Panc1 (cell line): ENCODE measurements around the gene CDSN. TPM values are rescaled to one million over a fixed set of nuclear protein-coding genes. Genes with fewer than 3 reads are reported as not detected.

Source experiments
- ATAC-seq: fragments of 200-7000 bp; cut with Tn5 transposase; 2 replicates; pipeline ENCODE4 v1.9.1; 2020; ENCODE audit warnings: mild to moderate bottlenecking, moderate library complexity
- BruUV-seq: library from RNA; stranded (reverse); fragments of 400-500 nt; replicated peaks from 2 replicates; lab custom pipeline; 2021; lab: Mats Ljungman, UMichigan
- CTCF ChIA-PET: fragments of 300-600 bp; sonication (Branson Sonifier 250); formaldehyde crosslinking; loops from one replicate; lab custom pipeline; 2022; ENCODE audit warnings: antibody characterized with exemption; lab: Charles Lee
- POLR2A ChIA-PET: fragments of 300-600 bp; sonication (Branson Sonifier 250); formaldehyde crosslinking; loops from one replicate; lab custom pipeline; 2022; ENCODE audit warnings: antibody characterized with exemption; lab: Charles Lee
- DNase-seq: peaks from one replicate; pipeline ENCODE4 v3.0.0-alpha.2; 2010; ENCODE audit warnings: low read depth, low spot score
- H3K27ac ChIP-seq: 2 replicates; pipeline ENCODE4 v1.5.1; 2011; ENCODE audit warnings: mild to moderate bottlenecking, low read length, inconsistent platforms
- H3K27me3 ChIP-seq: fragments of 200-500 bp; sonication (Bioruptor generic); 2 replicates; pipeline ENCODE4 v1.6.0; 2014; ENCODE audit warnings: low read length, inconsistent platforms; ENCODE audit not compliant: control insufficient read depth, insufficient read depth
- H3K36me3 ChIP-seq: fragments of 200-500 bp; sonication (Bioruptor generic); 2 replicates; pipeline ENCODE4 v1.5.1; 2014; ENCODE audit warnings: inconsistent platforms, mild to moderate bottlenecking, low read length, moderate library complexity; ENCODE audit not compliant: control insufficient read depth, insufficient read depth
- H3K4me1 ChIP-seq: 2 replicates; pipeline ENCODE4 v1.5.1; 2011; ENCODE audit warnings: inconsistent platforms, mild to moderate bottlenecking, low read length, moderate library complexity; ENCODE audit not compliant: control insufficient read depth, insufficient read depth
- H3K4me3 ChIP-seq, 2 experiments: 2 replicates each; pipeline ENCODE4 v1.5.1; 2011 to 2012; ENCODE audit warnings: low read depth in 2 of 2, low read length in 2 of 2, mild to moderate bottlenecking in 2 of 2, inconsistent platforms in 1 of 2, moderate library complexity in 1 of 2
- H3K9me3 ChIP-seq: fragments of 200-500 bp; sonication (Bioruptor generic); 2 replicates; pipeline ENCODE4 v1.5.1; 2014; ENCODE audit warnings: low read depth, mild to moderate bottlenecking, inconsistent platforms, low read length, moderate library complexity; ENCODE audit not compliant: control insufficient read depth, insufficient read depth
- POLR2AphosphoS5 ChIP-seq: IDR thresholded peaks from 2 replicates; pipeline ENCODE4 v1.6.1; 2012; ENCODE audit warnings: mild to moderate bottlenecking, low read depth, low read length, moderate library complexity
- SIN3A ChIP-seq: IDR thresholded peaks from 2 replicates; pipeline ENCODE4 v1.6.1; 2012; ENCODE audit warnings: low read depth, mild to moderate bottlenecking, low read length, moderate library complexity, borderline replicate concordance; ENCODE audit not compliant: insufficient read depth
- TCF7L2 ChIP-seq: IDR thresholded peaks from 2 replicates; pipeline ENCODE4 v1.6.1; 2011; ENCODE audit warnings: mild to moderate bottlenecking, low read depth, low read length, inconsistent platforms
- in situ Hi-C: cut with HindIII; loops from 2 replicates; pipeline ENCODE4 v1.10.0; 2016; ENCODE audit warnings: low sequenced_read_pairs, low pct_unique_long_range_greater_than_20kb
- intact Hi-C: fragments of 100-400 bp; cut with micrococcal nuclease; formaldehyde crosslinking; loops from one replicate; pipeline ENCODE4 v1.10.0; 2022; ENCODE audit not compliant: unreplicated experiment
- total RNA-seq: library from RNA; stranded (reverse); gene quantifications from one replicate; pipeline ENCODE4 v1.2.1, GENCODE V29; 2021; ENCODE audit not compliant: unreplicated experiment
- TF ChIP-seq, protein P1 (sequence below): fragments of 450-650 bp; IDR thresholded peaks from 2 replicates; pipeline ENCODE4 v1.5.1; 2017; ENCODE audit warnings: mild to moderate bottlenecking
- TF ChIP-seq, protein P2 (sequence below), 2 experiments: IDR thresholded peaks; 2 replicates each; pipeline ENCODE4 v1.6.1; 2011 to 2012; ENCODE audit warnings: low read depth in 2 of 2, control low read depth in 1 of 2, low read length in 1 of 2, mild to moderate bottlenecking in 1 of 2, moderate library complexity in 1 of 2; ENCODE audit not compliant: insufficient read depth in 1 of 2

CDSN gene
- total RNA-seq, 1 experiment from 2014 or later, result not detected

- no peaks in the 10 kb centered on the region for H3K9me3 ChIP-seq
- BruUV-seq, result no TSS peak
- H3K27ac ChIP-seq, result no peak overlapping the region
- in situ Hi-C loops (no loop called here), intact Hi-C loops (no loop called here)
- no peak overlapping the region for H3K4me3 ChIP-seq
- no peaks in the 10 kb centered on the region for H3K36me3 ChIP-seq
- DNase-seq (no peak), ATAC-seq (peak; percentile 69)
- H3K4me1 ChIP-seq, result peaks cover 5% of the 10 kb centered on the region; the same call in 1 of the 2 replicates
- ChIA-PET CTCF (interaction anchor here (0.5 to 0.8 kb wide), 3 partner anchors 15 to 44 kb away, joined by 3 to 4 read pairs (median 3); no protein-coding TSS in a partner anchor), POLR2A (no interaction called here)
- H3K27me3 ChIP-seq, result no peaks in the 10 kb centered on the region
- TF ChIP-seq SIN3A (no peak), POLR2AphosphoS5 (no peak), TCF7L2 (no peak)
- TF ChIP-seq, protein P1, sequence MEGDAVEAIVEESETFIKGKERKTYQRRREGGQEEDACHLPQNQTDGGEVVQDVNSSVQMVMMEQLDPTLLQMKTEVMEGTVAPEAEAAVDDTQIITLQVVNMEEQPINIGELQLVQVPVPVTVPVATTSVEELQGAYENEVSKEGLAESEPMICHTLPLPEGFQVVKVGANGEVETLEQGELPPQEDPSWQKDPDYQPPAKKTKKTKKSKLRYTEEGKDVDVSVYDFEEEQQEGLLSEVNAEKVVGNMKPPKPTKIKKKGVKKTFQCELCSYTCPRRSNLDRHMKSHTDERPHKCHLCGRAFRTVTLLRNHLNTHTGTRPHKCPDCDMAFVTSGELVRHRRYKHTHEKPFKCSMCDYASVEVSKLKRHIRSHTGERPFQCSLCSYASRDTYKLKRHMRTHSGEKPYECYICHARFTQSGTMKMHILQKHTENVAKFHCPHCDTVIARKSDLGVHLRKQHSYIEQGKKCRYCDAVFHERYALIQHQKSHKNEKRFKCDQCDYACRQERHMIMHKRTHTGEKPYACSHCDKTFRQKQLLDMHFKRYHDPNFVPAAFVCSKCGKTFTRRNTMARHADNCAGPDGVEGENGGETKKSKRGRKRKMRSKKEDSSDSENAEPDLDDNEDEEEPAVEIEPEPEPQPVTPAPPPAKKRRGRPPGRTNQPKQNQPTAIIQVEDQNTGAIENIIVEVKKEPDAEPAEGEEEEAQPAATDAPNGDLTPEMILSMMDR, result no peak
Measured at GRCh38 chr6:31094389-31094881, 25.8 kb downstream of the CDSN start.

GRCh38 chr6:31092769-31093505, 27.3 kb downstream of the CDSN start:
- Histone ChIP-seq H3K36me3 (no peaks in the 10 kb centered on the region), H3K4me1 (peaks cover 5% of the 10 kb centered on the region; the same call in 1 of the 2 replicates), H3K4me3 (no peak overlapping the region), H3K27me3 (no peaks in the 10 kb centered on the region), H3K27ac (no peak overlapping the region), H3K9me3 (no peaks in the 10 kb centered on the region)
- no peak for DNase-seq
- ChIA-PET POLR2A (interaction anchor here (1.0 kb wide), 1 partner anchor 104 kb away, joined by 8 read pairs; no protein-coding TSS in a partner anchor), CTCF (no interaction called here)
- intact Hi-C loops (no loop called here), in situ Hi-C loops (no loop called here)
- 0 out of 2 replicates have a peak, but pooled peaks have one; percentile 57 for ATAC-seq
- TF ChIP-seq, protein P2, sequence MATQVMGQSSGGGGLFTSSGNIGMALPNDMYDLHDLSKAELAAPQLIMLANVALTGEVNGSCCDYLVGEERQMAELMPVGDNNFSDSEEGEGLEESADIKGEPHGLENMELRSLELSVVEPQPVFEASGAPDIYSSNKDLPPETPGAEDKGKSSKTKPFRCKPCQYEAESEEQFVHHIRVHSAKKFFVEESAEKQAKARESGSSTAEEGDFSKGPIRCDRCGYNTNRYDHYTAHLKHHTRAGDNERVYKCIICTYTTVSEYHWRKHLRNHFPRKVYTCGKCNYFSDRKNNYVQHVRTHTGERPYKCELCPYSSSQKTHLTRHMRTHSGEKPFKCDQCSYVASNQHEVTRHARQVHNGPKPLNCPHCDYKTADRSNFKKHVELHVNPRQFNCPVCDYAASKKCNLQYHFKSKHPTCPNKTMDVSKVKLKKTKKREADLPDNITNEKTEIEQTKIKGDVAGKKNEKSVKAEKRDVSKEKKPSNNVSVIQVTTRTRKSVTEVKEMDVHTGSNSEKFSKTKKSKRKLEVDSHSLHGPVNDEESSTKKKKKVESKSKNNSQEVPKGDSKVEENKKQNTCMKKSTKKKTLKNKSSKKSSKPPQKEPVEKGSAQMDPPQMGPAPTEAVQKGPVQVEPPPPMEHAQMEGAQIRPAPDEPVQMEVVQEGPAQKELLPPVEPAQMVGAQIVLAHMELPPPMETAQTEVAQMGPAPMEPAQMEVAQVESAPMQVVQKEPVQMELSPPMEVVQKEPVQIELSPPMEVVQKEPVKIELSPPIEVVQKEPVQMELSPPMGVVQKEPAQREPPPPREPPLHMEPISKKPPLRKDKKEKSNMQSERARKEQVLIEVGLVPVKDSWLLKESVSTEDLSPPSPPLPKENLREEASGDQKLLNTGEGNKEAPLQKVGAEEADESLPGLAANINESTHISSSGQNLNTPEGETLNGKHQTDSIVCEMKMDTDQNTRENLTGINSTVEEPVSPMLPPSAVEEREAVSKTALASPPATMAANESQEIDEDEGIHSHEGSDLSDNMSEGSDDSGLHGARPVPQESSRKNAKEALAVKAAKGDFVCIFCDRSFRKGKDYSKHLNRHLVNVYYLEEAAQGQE (IDR thresholded peaks at IDR 0.05; ENCODE audit: insufficient read depth in 1 of 2, low read depth in 2 of 2, low read length in 1 of 2), result no peak
- TF ChIP-seq, protein P1, result no peak
- TF ChIP-seq POLR2AphosphoS5, result no peak
- TF ChIP-seq SIN3A, result no peak
- TF ChIP-seq TCF7L2, result no peak
- BruUV-seq, result no TSS peak
